Measurements from ENCODE around the gene PDC.

DNA sequence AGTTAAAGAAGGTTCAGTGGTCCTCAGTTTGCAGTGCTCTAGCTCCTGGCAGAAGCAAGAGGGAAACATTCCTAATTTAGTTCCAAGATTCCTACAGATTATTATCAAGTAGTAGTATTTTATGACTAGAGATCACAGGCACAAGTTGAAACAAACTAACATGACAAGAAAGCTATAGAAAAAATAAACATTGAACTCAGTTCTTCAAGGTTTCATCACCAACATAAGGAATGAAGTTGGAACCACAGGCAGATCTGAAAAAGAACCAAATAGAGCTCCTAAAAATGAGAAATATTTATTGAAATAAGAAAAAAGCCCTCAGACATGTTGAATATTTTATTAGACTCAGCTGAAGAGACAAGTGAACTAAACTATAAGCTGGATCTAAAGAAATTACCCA lies 40.6 kb downstream of the PDC start:
- TF ChIP-seq POLR2A (IDR thresholded peaks at IDR 0.05) = no peak
- TF ChIP-seq, protein P1, sequence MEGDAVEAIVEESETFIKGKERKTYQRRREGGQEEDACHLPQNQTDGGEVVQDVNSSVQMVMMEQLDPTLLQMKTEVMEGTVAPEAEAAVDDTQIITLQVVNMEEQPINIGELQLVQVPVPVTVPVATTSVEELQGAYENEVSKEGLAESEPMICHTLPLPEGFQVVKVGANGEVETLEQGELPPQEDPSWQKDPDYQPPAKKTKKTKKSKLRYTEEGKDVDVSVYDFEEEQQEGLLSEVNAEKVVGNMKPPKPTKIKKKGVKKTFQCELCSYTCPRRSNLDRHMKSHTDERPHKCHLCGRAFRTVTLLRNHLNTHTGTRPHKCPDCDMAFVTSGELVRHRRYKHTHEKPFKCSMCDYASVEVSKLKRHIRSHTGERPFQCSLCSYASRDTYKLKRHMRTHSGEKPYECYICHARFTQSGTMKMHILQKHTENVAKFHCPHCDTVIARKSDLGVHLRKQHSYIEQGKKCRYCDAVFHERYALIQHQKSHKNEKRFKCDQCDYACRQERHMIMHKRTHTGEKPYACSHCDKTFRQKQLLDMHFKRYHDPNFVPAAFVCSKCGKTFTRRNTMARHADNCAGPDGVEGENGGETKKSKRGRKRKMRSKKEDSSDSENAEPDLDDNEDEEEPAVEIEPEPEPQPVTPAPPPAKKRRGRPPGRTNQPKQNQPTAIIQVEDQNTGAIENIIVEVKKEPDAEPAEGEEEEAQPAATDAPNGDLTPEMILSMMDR (IDR thresholded peaks at IDR 0.05) = no peak
- no peak for TF ChIP-seq POLR2AphosphoS5 (IDR thresholded peaks at IDR 0.05)
